ENCODE results near the gene PPM1F. TPM values are rescaled to one million over a fixed set of nuclear protein-coding genes. Genes with fewer than 3 reads are reported as not detected.
"Not testable (repeated sequence)": the region's sequence is repeated elsewhere in the genome, so short reads cannot be mapped to it uniquely, and the experiment has no call there.

PPM1F gene
- total RNA-seq, 4 donors from 2014 or later = 13.8 to 28.9 (median 21.0) TPM

DNA sequence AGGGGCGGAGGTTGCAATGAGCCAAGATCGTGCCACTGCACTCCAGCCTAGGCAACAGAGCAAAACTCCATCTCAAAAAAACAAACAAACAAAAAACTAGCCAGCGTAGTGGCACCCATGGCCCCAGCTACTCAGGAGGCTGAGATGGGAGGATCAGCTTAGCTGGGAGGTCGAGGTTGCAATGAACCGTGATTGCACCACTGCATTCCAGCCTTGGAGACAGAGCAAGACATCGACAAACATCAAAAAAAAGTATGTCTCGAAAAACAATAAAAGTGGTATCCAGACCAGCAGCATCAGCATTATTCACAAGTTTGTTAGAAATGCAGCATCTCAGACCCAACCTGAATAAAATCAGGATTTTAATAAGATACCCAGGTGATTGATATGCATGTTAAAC, 79.0 kb downstream of the PPM1F start:
- no peak for TF ChIP-seq POLR2A (IDR thresholded peaks at IDR 0.05)
- TF ChIP-seq, protein P1, sequence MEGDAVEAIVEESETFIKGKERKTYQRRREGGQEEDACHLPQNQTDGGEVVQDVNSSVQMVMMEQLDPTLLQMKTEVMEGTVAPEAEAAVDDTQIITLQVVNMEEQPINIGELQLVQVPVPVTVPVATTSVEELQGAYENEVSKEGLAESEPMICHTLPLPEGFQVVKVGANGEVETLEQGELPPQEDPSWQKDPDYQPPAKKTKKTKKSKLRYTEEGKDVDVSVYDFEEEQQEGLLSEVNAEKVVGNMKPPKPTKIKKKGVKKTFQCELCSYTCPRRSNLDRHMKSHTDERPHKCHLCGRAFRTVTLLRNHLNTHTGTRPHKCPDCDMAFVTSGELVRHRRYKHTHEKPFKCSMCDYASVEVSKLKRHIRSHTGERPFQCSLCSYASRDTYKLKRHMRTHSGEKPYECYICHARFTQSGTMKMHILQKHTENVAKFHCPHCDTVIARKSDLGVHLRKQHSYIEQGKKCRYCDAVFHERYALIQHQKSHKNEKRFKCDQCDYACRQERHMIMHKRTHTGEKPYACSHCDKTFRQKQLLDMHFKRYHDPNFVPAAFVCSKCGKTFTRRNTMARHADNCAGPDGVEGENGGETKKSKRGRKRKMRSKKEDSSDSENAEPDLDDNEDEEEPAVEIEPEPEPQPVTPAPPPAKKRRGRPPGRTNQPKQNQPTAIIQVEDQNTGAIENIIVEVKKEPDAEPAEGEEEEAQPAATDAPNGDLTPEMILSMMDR (IDR thresholded peaks at IDR 0.05) = no peak
- no peaks in the 10 kb centered on the region for H3K9me3 ChIP-seq
- H3K4me1 ChIP-seq = peaks cover 0 to 3% (median 0%) of the 10 kb centered on the region in 4 donors
- H3K27me3 ChIP-seq = no peaks in the 10 kb centered on the region
- DNase-seq = no peak
- no peak overlapping the region for H3K4me3 ChIP-seq
- no peak overlapping the region for H3K27ac ChIP-seq
- H3K36me3 ChIP-seq = no peaks in the 10 kb centered on the region

DNA sequence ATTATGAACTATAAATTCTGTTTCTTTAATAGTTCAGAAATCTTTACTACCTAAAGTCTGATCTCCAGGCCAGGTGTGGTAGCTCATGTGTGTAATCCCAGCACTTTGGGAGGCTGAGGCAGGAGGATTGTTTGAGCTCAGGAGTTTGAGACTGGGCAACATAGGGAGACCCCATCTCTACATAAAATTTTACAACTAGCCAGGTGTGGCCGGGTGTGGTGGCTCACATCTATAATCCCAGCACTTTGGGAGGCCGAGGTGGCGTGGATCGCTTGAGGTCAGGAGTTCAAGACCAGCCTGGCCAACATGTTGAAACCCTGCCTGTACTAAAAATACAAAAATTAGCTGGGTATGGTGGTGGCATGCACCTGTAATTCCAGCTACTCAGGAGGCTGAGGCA, 79.9 kb downstream of the PPM1F start:
- H3K4me1 ChIP-seq, H3K9me3 ChIP-seq, DNase-seq, H3K4me3 ChIP-seq, H3K27me3 ChIP-seq, H3K27ac ChIP-seq, H3K36me3 ChIP-seq: not testable (repeated sequence)

Other genes starting within 250 kb of the PPM1F start
- gene YPEL1, start 217.1 kb downstream of the PPM1F start, total RNA-seq = 1 to 10 TPM; 3.3 to 4.8 (median 3.4) TPM
- 10 to 100 TPM; 38.9 to 49.5 (median 43.2) TPM for gene MAPK1, start 85.2 kb downstream of the PPM1F start, total RNA-seq
- gene TOP3B, start 29.9 kb upstream of the PPM1F start, total RNA-seq = 10 to 100 TPM; 53.6 to 91.6 (median 80.2) TPM

Data from Peyer's patch (tissue), 4 donors.